Measurements from ENCODE around the gene CTTN.

Gene CTTN

GRCh38 chr11:70397983-70398833 is at the start of gene CTTN:
TSS of gene CTTN (plus strand) at chr11:70398529. CDS start at chr11:70407298, 8,769 bp downstream.
- DNase-seq = peak; percentile 78

- DNase-seq = no peak
Observed at GRCh38 chr11:70348608-70349007, 49.7 kb upstream of the CTTN start.

GRCh38 chr11:70351646-70352045 is 46.7 kb upstream of the CTTN start:
- DNase-seq = no peak

- DNase-seq = no peak
Observed at GRCh38 chr11:70352100-70352499, 46.2 kb upstream of the CTTN start.

GRCh38 chr11:70352601-70353000 is 45.7 kb upstream of the CTTN start:
- no peak for DNase-seq

- no peak for DNase-seq
Observed at GRCh38 chr11:70353329-70353728, 45.0 kb upstream of the CTTN start.

- DNase-seq = no peak
Observed at GRCh38 chr11:70353900-70354568, 44.3 kb upstream of the CTTN start.

GRCh38 chr11:70354629-70355028 is 43.7 kb upstream of the CTTN start:
- DNase-seq = no peak

GRCh38 chr11:70358753-70359152 is 39.6 kb upstream of the CTTN start:
- no peak for DNase-seq

- no peak for DNase-seq
Observed at GRCh38 chr11:70359451-70360205, 38.7 kb upstream of the CTTN start.

- DNase-seq = peak; percentile 73
Observed at GRCh38 chr11:70360211-70360610, 38.1 kb upstream of the CTTN start.

GRCh38 chr11:70364178-70364577 is 34.2 kb upstream of the CTTN start:
- DNase-seq = no peak

GRCh38 chr11:70364745-70365543 is 33.4 kb upstream of the CTTN start:
- no peak for DNase-seq

- DNase-seq = no peak
Observed at GRCh38 chr11:70365544-70365927, 32.8 kb upstream of the CTTN start.

- DNase-seq = no peak
Observed at GRCh38 chr11:70367071-70367470, 31.3 kb upstream of the CTTN start.

GRCh38 chr11:70368961-70369360 is 29.4 kb upstream of the CTTN start:
- no peak for DNase-seq

GRCh38 chr11:70371241-70371640 is 27.1 kb upstream of the CTTN start:
- no peak for DNase-seq

- DNase-seq = no peak
Observed at GRCh38 chr11:70372076-70372475, 26.3 kb upstream of the CTTN start.

GRCh38 chr11:70376621-70377020 is 21.7 kb upstream of the CTTN start:
- DNase-seq = no peak

- DNase-seq = no peak
Observed at GRCh38 chr11:70377645-70378044, 20.7 kb upstream of the CTTN start.

- DNase-seq = no peak
Observed at GRCh38 chr11:70378506-70379134, 19.7 kb upstream of the CTTN start.

- DNase-seq = no peak
Observed at GRCh38 chr11:70381350-70381749, 17.0 kb upstream of the CTTN start.
